ENCODE measurements around the gene LGI4.

The LGI4 gene

DNA sequence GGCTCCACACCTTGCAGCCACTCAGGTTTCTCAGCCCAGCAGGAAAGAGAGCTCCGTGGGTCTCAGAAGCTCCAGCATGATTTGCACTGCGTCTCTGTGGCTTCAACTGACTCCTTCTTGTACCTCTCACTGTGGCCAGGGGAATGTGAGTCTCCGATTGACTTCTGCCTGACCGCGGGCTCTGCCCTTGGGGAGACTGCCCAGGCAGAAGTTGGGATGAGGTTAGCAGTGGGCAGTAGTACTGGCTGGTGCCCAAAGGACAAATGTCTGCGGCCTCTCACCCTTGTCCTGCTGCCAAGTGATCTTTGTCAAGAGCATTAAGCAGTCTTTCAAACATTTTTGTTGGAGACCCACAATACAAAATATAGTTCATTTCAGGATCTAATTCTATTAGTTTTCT, 53.7 kb downstream of the LGI4 start:
- no peak for DNase-seq

DNA sequence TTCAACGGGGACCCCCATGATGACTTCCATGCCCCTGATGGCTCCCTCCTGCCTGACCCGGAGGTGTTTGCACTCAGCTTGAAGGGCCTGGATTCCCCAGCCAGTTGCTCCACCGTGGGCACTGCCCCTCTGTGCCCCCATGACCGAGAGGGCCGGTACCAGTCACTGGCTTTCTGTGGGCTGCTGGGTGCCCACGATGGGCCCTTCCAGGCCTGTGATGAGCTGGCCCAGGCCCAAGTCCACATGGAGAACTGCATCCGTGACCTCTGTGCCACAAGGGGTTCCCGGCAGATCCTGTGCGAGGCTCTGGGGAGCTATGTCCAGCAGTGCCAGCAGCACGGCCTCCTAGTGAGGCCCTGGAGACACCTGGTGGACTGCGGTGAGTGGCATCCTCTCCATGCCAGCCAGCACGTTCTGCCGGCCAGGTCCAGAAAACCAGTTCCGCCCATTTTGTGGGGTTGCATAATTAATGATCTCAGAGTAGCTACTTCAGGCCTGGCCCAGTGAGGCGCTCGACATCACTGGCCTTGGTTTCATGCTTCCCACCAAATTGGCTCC, 54.2 kb downstream of the LGI4 start:
- DNase-seq = no peak

DNA sequence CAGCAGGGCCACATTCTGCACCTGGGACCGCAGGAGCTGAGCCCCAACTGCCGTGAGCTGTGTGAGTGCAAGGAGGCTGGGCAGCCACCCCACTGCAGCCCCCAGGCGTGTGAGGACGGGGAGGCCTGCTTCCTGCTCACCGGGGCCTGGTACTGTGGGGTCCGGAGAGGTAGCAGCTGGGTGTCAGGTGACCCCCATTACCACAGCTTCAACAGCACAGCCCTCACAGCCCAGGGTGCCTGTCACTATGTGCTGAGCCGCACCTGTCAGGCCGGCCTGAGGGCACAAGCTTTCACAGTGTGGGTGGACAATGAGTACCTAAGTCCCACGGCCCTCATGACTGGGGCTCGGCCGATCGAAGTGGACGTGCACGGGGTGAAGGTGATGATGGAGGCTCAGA, 55.0 kb downstream of the LGI4 start:
- no peak for DNase-seq

DNA sequence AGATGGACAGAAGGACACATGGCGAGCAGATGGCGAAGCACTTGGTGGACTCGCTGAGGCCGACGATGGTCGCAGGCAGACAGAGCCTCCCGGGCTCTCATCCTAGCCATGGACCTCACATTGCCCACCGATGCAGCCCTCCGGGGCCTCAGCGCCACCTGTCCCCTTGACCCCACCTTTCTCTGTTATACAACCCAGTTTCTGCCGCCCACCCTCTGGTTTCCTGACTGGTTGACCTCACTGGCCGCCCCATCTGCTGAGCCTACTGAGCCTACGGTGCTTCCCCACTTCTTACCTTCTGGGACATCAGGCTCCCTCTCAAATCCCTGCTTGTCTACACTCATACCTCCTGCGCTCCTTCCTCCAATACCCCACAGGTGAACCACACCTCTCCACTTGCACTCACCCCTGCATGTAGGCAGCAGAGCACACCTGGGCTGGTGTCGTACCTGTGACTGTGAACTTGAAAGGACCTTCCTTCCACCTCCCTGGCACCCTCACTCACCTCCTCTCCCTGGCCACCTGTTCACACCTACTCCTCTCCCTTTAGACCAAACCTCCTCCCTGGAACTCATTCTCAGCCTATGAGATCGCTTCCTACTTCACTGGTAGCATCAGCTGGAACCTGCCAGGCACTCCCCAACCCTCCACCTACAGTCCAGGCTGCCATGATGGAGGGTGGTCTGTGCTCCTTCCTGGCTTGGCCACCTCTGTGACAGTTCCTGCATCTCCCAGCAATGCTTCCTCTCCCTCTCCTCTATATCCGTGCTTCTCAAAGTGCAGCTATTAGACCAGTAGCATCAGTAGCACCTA, 57.2 kb downstream of the LGI4 start:
- DNase-seq = no peak

DNA sequence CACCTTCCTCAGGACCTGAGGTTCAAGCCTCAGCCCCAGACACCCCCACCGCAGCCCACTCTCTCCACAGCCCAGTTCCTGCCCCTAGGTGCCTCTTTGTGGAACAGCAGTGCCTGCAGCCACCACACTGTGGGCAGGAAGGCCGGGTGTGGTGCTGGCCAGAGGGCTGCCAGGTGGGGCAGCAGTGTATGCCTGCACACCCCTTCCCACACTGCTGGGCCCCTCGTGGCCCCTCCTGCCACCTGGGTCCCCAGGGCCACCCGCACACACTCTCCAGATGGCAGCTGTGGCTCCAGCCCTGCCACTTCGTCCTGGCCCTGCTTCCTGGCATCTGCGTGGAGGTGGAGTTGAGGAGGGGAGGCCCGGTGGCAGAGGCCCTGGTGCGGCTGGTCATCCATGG, 58.2 kb downstream of the LGI4 start:
- DNase-seq = no peak

DNA sequence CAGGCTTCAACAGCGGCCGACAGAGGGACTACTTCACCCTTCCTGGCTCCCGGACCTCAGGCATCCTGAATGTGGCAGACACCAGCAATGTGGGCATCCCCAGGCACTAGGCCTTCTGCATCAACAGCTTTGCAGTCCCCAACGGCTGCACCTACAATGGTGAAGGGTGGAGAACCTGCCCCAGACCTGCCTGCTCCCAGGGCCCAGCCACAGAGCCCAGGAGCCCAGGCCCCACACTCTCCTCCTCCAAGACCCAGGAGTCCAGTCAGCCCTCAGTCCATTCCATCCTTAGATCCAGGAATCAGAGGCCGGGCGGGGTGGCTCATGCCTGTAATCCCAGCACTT, 58.9 kb downstream of the LGI4 start:
- no peak for DNase-seq

DNA sequence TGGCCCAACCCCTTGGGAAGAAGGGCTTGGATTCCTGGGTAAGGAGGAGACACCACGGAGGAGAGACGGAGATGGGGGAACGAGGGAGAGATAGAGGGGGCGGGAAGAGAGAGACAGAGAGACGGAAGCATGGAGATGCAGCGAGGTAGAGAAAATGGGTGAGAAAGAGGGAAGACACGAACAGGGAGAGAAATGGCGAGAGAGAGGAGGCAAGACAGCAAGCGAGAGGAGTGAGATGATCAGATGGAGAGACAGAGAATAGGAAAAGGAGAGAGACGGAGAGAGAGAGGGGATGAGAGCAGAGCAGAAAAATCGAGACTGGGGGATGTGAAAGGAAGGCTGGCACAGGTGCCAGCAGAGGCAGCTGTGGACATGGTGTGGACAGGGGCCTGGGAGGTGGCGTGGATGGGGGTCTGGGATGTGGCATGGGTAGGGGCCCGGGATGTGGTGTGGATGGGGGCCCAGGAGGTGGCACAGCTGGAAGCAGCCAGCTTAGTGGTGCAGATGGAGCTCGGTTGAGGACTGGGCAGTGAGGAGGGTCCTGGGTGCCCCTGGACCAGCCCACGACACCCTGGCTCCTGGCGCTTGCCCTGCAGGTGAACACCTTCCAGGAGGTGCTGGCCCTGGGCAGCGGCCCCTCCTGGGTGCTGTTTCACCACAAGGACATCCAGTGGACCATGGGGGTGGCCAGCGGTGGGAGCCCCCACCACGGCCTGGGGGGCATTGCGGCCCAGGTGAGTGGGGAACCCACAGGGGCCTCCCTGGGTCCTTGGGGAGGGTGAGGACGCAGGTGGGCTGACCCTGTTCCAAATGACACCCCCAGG, 59.4 kb downstream of the LGI4 start:
- no peak for DNase-seq
